Mesenchymal stem cell (in vitro differentiated cells and primary cell): ENCODE results near the gene TBX2.

Experiments
- DNase-seq: peaks from one replicate; pipeline ENCODE4 v3.0.0-alpha.2; 2013
- H2AFZ ChIP-seq: one replicate; pipeline ENCODE4 v1.6.1; 2013; ENCODE audit warnings: low read depth, mild to moderate bottlenecking, control low read depth, inconsistent platforms, low read length, moderate library complexity
- H2AK5ac ChIP-seq: 2 replicates; pipeline ENCODE4 v1.6.1; 2013; ENCODE audit warnings: low read length, moderate library complexity, mild to moderate bottlenecking, inconsistent platforms; ENCODE audit not compliant: severe bottlenecking
- H2BK120ac ChIP-seq: one replicate; pipeline ENCODE4 v1.6.1; 2013; ENCODE audit warnings: low read depth, mild to moderate bottlenecking, inconsistent platforms, low read length, moderate library complexity
- H2BK12ac ChIP-seq, 2 experiments: one replicate each; pipeline ENCODE4 v1.6.1; 2013; ENCODE audit warnings: inconsistent platforms in 2 of 2, low read length in 2 of 2, mild to moderate bottlenecking in 2 of 2, moderate library complexity in 2 of 2, control low read depth in 1 of 2
- H2BK15ac ChIP-seq: one replicate; pipeline ENCODE4 v1.6.1; 2013; ENCODE audit warnings: mild to moderate bottlenecking, low read depth, inconsistent platforms; ENCODE audit not compliant: poor library complexity, severe bottlenecking
- H2BK5ac ChIP-seq: 2 replicates; pipeline ENCODE4 v1.6.1; 2013; ENCODE audit warnings: low read depth, mild to moderate bottlenecking, low read length, control low read depth, inconsistent platforms; ENCODE audit not compliant: poor library complexity, severe bottlenecking
- H3K14ac ChIP-seq, 2 experiments: one replicate each; pipeline ENCODE4 v1.6.1; 2013; ENCODE audit warnings: inconsistent platforms in 2 of 2, low read length in 2 of 2, control low read depth in 1 of 2, mild to moderate bottlenecking in 1 of 2, moderate library complexity in 1 of 2
- H3K18ac ChIP-seq, 2 experiments: one replicate each; pipeline ENCODE4 v1.6.1; 2013; ENCODE audit warnings: inconsistent platforms in 2 of 2, low read length in 2 of 2, control low read depth in 1 of 2, low read depth in 1 of 2, mild to moderate bottlenecking in 1 of 2
- H3K23ac ChIP-seq, 2 experiments: one replicate each; pipeline ENCODE4 v1.6.1; 2013; ENCODE audit warnings: inconsistent platforms in 2 of 2, low read length in 2 of 2, mild to moderate bottlenecking in 2 of 2, moderate library complexity in 2 of 2, control low read depth in 1 of 2
- H3K27ac ChIP-seq: 2 replicates; pipeline ENCODE4 v1.5.1; 2013; ENCODE audit warnings: mild to moderate bottlenecking, moderate library complexity, low read length, control low read depth, inconsistent platforms; ENCODE audit not compliant: poor library complexity, severe bottlenecking
- H3K27me3 ChIP-seq, 2 experiments: 2 replicates each; pipeline versions ENCODE4 v1.6.1 to v1.7.0; 2013; ENCODE audit warnings: low read length in 2 of 2, mild to moderate bottlenecking in 2 of 2, moderate library complexity in 2 of 2, control low read depth in 1 of 2, inconsistent platforms in 1 of 2; ENCODE audit not compliant: control insufficient read depth in 1 of 2, insufficient read depth in 1 of 2
- H3K36me3 ChIP-seq, 2 experiments: 2 replicates each; pipeline versions ENCODE4 v1.6.1 to v1.7.0; 2013; ENCODE audit warnings: low read length in 2 of 2, control low read depth in 1 of 2, inconsistent platforms in 1 of 2, low read depth in 1 of 2, mild to moderate bottlenecking in 1 of 2; ENCODE audit not compliant: insufficient read depth in 2 of 2, control insufficient read depth in 1 of 2
- H3K4ac ChIP-seq, 2 experiments: one replicate each; pipeline ENCODE4 v1.6.1; 2013; ENCODE audit warnings: inconsistent platforms in 2 of 2, low read length in 2 of 2, mild to moderate bottlenecking in 2 of 2, moderate library complexity in 2 of 2, control low read depth in 1 of 2, low read depth in 1 of 2
- H3K4me1 ChIP-seq: 2 replicates; pipeline ENCODE4 v1.6.1; 2013; ENCODE audit warnings: low read depth, low read length, control low read depth; ENCODE audit not compliant: control insufficient read depth, insufficient read depth
- H3K4me2 ChIP-seq: 2 replicates; pipeline ENCODE4 v1.6.1; 2013; ENCODE audit warnings: low read length, mild to moderate bottlenecking, inconsistent platforms; ENCODE audit not compliant: poor library complexity, severe bottlenecking
- H3K4me3 ChIP-seq, 2 experiments: 2 replicates each; pipeline versions ENCODE4 v1.5.1 to v1.7.0; 2013; ENCODE audit warnings: low read length in 2 of 2, mild to moderate bottlenecking in 2 of 2, control low read depth in 1 of 2, low read depth in 1 of 2; ENCODE audit not compliant: insufficient read depth in 1 of 2
- H3K79me1 ChIP-seq: replicated peaks from 2 replicates; pipeline ENCODE4 v1.6.1; 2013; ENCODE audit warnings: mild to moderate bottlenecking, control low read depth, low read length, inconsistent platforms; ENCODE audit not compliant: poor library complexity, severe bottlenecking
- H3K9ac ChIP-seq: 2 replicates; pipeline ENCODE4 v1.7.0; 2013; ENCODE audit warnings: mild to moderate bottlenecking, low read length, moderate library complexity
- H3K9me3 ChIP-seq: 2 replicates; pipeline ENCODE4 v1.7.0; 2013; ENCODE audit warnings: mild to moderate bottlenecking, low read length; ENCODE audit not compliant: control insufficient read depth
- H4K8ac ChIP-seq: one replicate; pipeline ENCODE4 v1.6.1; 2013; ENCODE audit warnings: inconsistent platforms, mild to moderate bottlenecking, low read length, moderate library complexity
- H4K91ac ChIP-seq: one replicate; pipeline ENCODE4 v1.6.1; 2013; ENCODE audit warnings: mild to moderate bottlenecking, low read length, inconsistent platforms
- WGBS: methylation state at CpG from one replicate; pipeline ENCODE4 v1.1.7; 2013; ENCODE audit warnings: mixed read lengths; 5-methylcytosine and 5-hydroxymethylcytosine counted together

The TBX2 gene

GRCh38 chr17:61406971-61407911 lies 7.6 kb downstream of the TBX2 start:
- Histone ChIP-seq H2BK5ac (no peak overlapping the region), H3K9me3 (no peaks in the 10 kb centered on the region), H3K4me3 (no peak overlapping the region), H3K14ac (no peak overlapping the region), H2BK120ac (no peak overlapping the region), H2AFZ (no peak overlapping the region), H2BK12ac (peak overlapping the region in 1 of 2 experiments; percentile 29), H3K27me3 (peaks cover 0 to 70% of the 10 kb centered on the region in 2 experiments), H3K9ac (no peak overlapping the region), H2BK15ac (no peak overlapping the region), H3K27ac (no peak overlapping the region), H3K36me3 (peaks cover 2 to 54% of the 10 kb centered on the region in 2 experiments), H2AK5ac (no peak overlapping the region), H4K91ac (peak overlapping the region; percentile 57), H3K79me1 (no peaks in the 10 kb centered on the region), H3K4me2 (no peak overlapping the region), H3K18ac (peak overlapping the region in 1 of 2 experiments; percentile 49), H4K8ac (peak overlapping the region; percentile 35), H3K4ac (no peak overlapping the region), H3K23ac (peak overlapping the region in 1 of 2 experiments; percentile 79), H3K4me1 (peaks cover 37% of the 10 kb centered on the region)
- whole genome bisulfite sequencing = 71% methylated on average over 8 of the region's 8 CpGs
- no peak for DNase-seq

- Histone ChIP-seq H3K18ac (peak overlapping the region; percentile 53 to 73), H4K91ac (peak overlapping the region; percentile 73), H3K36me3 (peaks cover 2 to 48% of the 10 kb centered on the region in 2 experiments), H3K23ac (peak overlapping the region in 1 of 2 experiments; percentile 94), H2BK120ac (no peak overlapping the region), H3K9ac (peak overlapping the region; percentile 81), H3K14ac (peak overlapping the region in 1 of 2 experiments; percentile 50), H4K8ac (peak overlapping the region; percentile 56), H3K79me1 (peaks cover 2% of the 10 kb centered on the region), H2BK15ac (peak overlapping the region; percentile 35), H3K9me3 (no peaks in the 10 kb centered on the region), H2BK12ac (peak overlapping the region in 1 of 2 experiments; percentile 45), H2BK5ac (no peak overlapping the region), H3K27me3 (peaks cover 0 to 59% of the 10 kb centered on the region in 2 experiments), H3K4ac (peak overlapping the region in 1 of 2 experiments; percentile 31), H2AK5ac (no peak overlapping the region), H3K4me2 (no peak overlapping the region), H3K27ac (no peak overlapping the region), H2AFZ (no peak overlapping the region), H3K4me1 (peaks cover 42% of the 10 kb centered on the region), H3K4me3 (peak overlapping the region in 1 of 2 experiments; percentile 72)
- 70% methylated on average over 35 of the region's 41 CpGs for WGBS
- no peak for DNase-seq
Observed at GRCh38 chr17:61408151-61409041, 8.8 kb downstream of the TBX2 start.

- H2AFZ ChIP-seq = no peak overlapping the region
- peak; percentile 74 for DNase-seq
- WGBS = 3% methylated on average over 39 of the region's 73 CpGs
- H3K14ac ChIP-seq = no peak overlapping the region
- H3K18ac ChIP-seq = peak overlapping the region; percentile 84 to 88
- H2BK15ac ChIP-seq = no peak overlapping the region
- H3K9ac ChIP-seq = peak overlapping the region; percentile 81
- peak overlapping the region; percentile 83 for H4K8ac ChIP-seq
- H3K36me3 ChIP-seq = peaks cover 0 to 37% of the 10 kb centered on the region in 2 experiments
- H3K79me1 ChIP-seq = peaks cover 2% of the 10 kb centered on the region
- no peak overlapping the region for H2BK5ac ChIP-seq
- H4K91ac ChIP-seq = peak overlapping the region; percentile 89
- H2AK5ac ChIP-seq = no peak overlapping the region
- peaks cover 33% of the 10 kb centered on the region for H3K4me1 ChIP-seq
- H3K9me3 ChIP-seq = no peaks in the 10 kb centered on the region
- peak overlapping the region; percentile 65 for H2BK120ac ChIP-seq
- peak overlapping the region in 1 of 2 experiments; percentile 24 for H3K23ac ChIP-seq
- H3K4ac ChIP-seq = peak overlapping the region; percentile 75 to 92
- H3K27ac ChIP-seq = no peak overlapping the region
- peaks cover 0 to 47% of the 10 kb centered on the region in 2 experiments for H3K27me3 ChIP-seq
- peak overlapping the region; percentile 83 for H3K4me2 ChIP-seq
- H2BK12ac ChIP-seq = peak overlapping the region; percentile 30 to 65
- peak overlapping the region; percentile 69 to 72 for H3K4me3 ChIP-seq
Observed at GRCh38 chr17:61409301-61410112, 9.9 kb downstream of the TBX2 start.
